Caco-2 (cell line): Measurements from ENCODE around the gene ARL8B. TPM values are rescaled to one million over a fixed set of nuclear protein-coding genes. Genes with fewer than 3 reads are reported as not detected.

ENCODE experiments used
- BruUV-seq: library from RNA; stranded (reverse); fragments of 400-500 nt; replicated peaks from 2 replicates; lab custom pipeline; 2021; lab: Mats Ljungman, UMichigan
- CTCF ChIA-PET: fragments of 300-600 bp; sonication (Branson Sonifier 250); formaldehyde crosslinking; loops from one replicate; lab custom pipeline; 2022; ENCODE audit warnings: antibody characterized with exemption; lab: Charles Lee
- POLR2A ChIA-PET: fragments of 300-600 bp; sonication (Branson Sonifier 250); formaldehyde crosslinking; loops from one replicate; lab custom pipeline; 2022; ENCODE audit warnings: antibody characterized with exemption; lab: Charles Lee
- DNase-seq, 2 experiments: peaks; one replicate each; pipeline versions ENCODE4 v3.0.0 to v3.0.0-alpha.2; 2020 to 2022
- H3K27me3 ChIP-seq: replicated peaks from 2 replicates; pipeline ENCODE4 v1.6.0; 2011; ENCODE audit warnings: low read length; ENCODE audit not compliant: control insufficient read depth, insufficient read depth
- H3K36me3 ChIP-seq: 2 replicates; pipeline ENCODE4 v1.5.1; 2011; ENCODE audit warnings: low read length; ENCODE audit not compliant: control insufficient read depth, insufficient read depth
- H3K4me1 ChIP-seq: fragments of 250-450 bp; sonication (Bioruptor Pico); 2 replicates; pipeline ENCODE4 v1.5.1; 2020; ENCODE audit warnings: mild to moderate bottlenecking
- H3K4me3 ChIP-seq: 2 replicates; pipeline ENCODE4 v1.5.1; 2011; ENCODE audit warnings: low read depth, mild to moderate bottlenecking, control low read depth, low read length
- H3K9me3 ChIP-seq: fragments of 250-450 bp; sonication (Bioruptor Pico); 2 replicates; pipeline ENCODE4 v1.5.1; 2020; ENCODE audit warnings: mild to moderate bottlenecking, moderate library complexity
- H3K27ac Mint-ChIP-seq: one replicate; pipeline ENCODE4 v1.8.0; 2022; ENCODE audit warnings: mixed read lengths; ENCODE audit not compliant: unreplicated experiment
- H3K27me3 Mint-ChIP-seq: one replicate; pipeline ENCODE4 v1.8.0; 2022; ENCODE audit warnings: mixed read lengths; ENCODE audit not compliant: insufficient read depth, unreplicated experiment
- H3K36me3 Mint-ChIP-seq: one replicate; pipeline ENCODE4 v1.8.0; 2022; ENCODE audit warnings: mild to moderate bottlenecking, mixed read lengths; ENCODE audit not compliant: insufficient read depth, unreplicated experiment
- H3K4me1 Mint-ChIP-seq: one replicate; pipeline ENCODE4 v1.8.0; 2022; ENCODE audit warnings: low read depth, mixed read lengths; ENCODE audit not compliant: unreplicated experiment
- H3K4me3 Mint-ChIP-seq: one replicate; pipeline ENCODE4 v1.8.0; 2022; ENCODE audit warnings: mild to moderate bottlenecking, moderate library complexity, mixed read lengths; ENCODE audit not compliant: unreplicated experiment
- H3K9me3 Mint-ChIP-seq: one replicate; pipeline ENCODE4 v1.8.0; 2022; ENCODE audit warnings: mixed read lengths; ENCODE audit not compliant: unreplicated experiment
- intact Hi-C: fragments of 100-400 bp; cut with micrococcal nuclease; formaldehyde crosslinking; loops from one replicate; pipeline ENCODE4 v1.10.0; 2022; ENCODE audit not compliant: unreplicated experiment
- total RNA-seq: library from RNA; stranded (reverse); gene quantifications from 2 replicates; pipeline ENCODE4 v1.2.3, GENCODE V29; 2022
- TF ChIP-seq, protein P1 (sequence below), 2 experiments: fragments of 200-600 bp in 1 of 2; IDR thresholded peaks; 1 replicate in 1 of 2; 2 replicates in 1 of 2; pipeline versions ENCODE4 v1.5.1 to v1.8.0; 2011 to 2022; ENCODE audit warnings: antibody characterized with exemption in 1 of 2, control low read depth in 1 of 2, inconsistent platforms in 1 of 2, low read depth in 1 of 2, low read length in 1 of 2, mild to moderate bottlenecking in 1 of 2, moderate library complexity in 1 of 2; ENCODE audit not compliant: insufficient read depth in 1 of 2, severe bottlenecking in 1 of 2, unreplicated experiment in 1 of 2

ARL8B gene
- total RNA-seq, 1 experiment from 2014 or later = 65.0 TPM

DNA sequence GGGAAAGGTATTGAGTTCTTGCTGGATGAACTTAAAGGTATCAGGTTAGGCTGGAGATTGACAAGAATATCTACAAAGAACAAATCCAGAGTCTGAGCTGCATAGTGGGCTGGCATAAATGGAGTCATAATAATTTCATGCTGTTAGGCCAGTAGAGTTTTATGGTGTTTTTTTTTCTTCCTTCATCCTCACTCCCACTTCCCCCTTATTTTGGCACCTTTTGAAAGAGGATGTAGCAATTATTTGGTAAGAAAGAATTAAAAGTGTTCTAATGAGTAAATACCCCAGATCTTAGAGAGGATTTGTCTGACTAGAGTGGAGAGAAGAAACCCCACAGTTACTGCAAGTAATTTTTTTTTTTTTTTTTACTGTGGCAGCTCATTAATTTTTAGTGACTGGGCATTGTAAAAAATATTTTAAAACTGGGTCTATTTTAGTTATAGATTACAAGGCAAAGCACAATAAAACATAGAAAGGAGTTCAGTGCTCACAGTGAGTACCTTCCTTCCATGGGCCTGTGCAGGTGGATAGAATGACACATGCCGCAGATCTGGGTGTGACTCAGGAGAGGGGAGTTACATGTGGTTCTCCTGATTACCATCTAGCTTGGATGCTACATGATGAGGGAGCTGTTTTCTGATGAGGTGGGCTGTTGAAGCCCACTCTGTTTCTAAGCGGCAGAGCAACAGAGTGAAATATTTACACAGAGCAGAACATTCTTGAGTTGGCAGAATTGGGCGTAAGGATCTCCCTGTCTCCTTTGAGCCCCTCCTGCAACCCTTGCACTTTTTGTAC is 70.7 kb downstream of the ARL8B start:
- no peaks in the 10 kb centered on the region for H3K9me3 ChIP-seq
- no peaks in the 10 kb centered on the region for H3K27me3 Mint-ChIP-seq
- no peaks in the 10 kb centered on the region for H3K9me3 Mint-ChIP-seq
- peaks cover 54% of the 10 kb centered on the region for H3K36me3 Mint-ChIP-seq
- no peaks in the 10 kb centered on the region for H3K27me3 ChIP-seq
- no TSS peak for BruUV-seq
- ChIA-PET POLR2A (no interaction called here), CTCF (interaction anchor here (1.2 kb wide), 1 partner anchor 54 kb away, joined by 3 read pairs; no protein-coding TSS in a partner anchor)
- DNase-seq = no peak
- H3K4me1 ChIP-seq = peaks cover 42% of the 10 kb centered on the region
- H3K4me3 ChIP-seq = no peak overlapping the region
- H3K27ac Mint-ChIP-seq = peak overlapping the region; percentile 48
- intact Hi-C loops = no loop called here
- no peak overlapping the region for H3K4me3 Mint-ChIP-seq
- TF ChIP-seq, protein P1, sequence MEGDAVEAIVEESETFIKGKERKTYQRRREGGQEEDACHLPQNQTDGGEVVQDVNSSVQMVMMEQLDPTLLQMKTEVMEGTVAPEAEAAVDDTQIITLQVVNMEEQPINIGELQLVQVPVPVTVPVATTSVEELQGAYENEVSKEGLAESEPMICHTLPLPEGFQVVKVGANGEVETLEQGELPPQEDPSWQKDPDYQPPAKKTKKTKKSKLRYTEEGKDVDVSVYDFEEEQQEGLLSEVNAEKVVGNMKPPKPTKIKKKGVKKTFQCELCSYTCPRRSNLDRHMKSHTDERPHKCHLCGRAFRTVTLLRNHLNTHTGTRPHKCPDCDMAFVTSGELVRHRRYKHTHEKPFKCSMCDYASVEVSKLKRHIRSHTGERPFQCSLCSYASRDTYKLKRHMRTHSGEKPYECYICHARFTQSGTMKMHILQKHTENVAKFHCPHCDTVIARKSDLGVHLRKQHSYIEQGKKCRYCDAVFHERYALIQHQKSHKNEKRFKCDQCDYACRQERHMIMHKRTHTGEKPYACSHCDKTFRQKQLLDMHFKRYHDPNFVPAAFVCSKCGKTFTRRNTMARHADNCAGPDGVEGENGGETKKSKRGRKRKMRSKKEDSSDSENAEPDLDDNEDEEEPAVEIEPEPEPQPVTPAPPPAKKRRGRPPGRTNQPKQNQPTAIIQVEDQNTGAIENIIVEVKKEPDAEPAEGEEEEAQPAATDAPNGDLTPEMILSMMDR (IDR thresholded peaks at IDR 0.05; ENCODE audit: insufficient read depth in 1 of 2, low read depth in 1 of 2, low read length in 1 of 2, severe bottlenecking in 1 of 2, unreplicated experiment in 1 of 2) = no peak
- no peaks in the 10 kb centered on the region; the same call in 1 of the 2 replicates for H3K36me3 ChIP-seq
- H3K4me1 Mint-ChIP-seq = peaks cover 42% of the 10 kb centered on the region

DNA sequence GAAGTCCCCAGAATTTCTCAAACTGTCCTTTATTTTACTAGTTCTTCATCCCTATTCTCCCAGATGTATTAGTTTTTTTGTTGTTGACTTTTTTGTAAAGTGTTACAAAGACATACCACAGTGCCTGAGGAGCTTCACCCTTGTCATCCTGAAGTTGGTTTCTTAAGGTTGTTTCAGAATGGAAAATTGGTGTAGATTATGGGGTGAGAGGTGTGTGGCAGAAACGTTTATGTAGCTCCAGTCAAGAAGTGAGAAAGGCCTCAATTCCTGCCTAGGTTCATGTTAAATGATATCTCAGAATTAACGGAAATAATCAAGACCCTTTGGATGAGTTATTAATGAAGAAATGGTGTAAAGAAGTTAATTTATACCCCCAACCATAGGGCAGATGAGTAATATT is 72.2 kb downstream of the ARL8B start:
- ChIA-PET CTCF (no interaction called here), POLR2A (no interaction called here)
- no peaks in the 10 kb centered on the region for H3K27me3 Mint-ChIP-seq
- intact Hi-C loops = no loop called here
- Histone ChIP-seq H3K4me3 (no peak overlapping the region), H3K27me3 (no peaks in the 10 kb centered on the region), H3K36me3 (no peaks in the 10 kb centered on the region; the same call in 1 of the 2 replicates), H3K4me1 (peaks cover 36% of the 10 kb centered on the region), H3K9me3 (no peaks in the 10 kb centered on the region)
- BruUV-seq = no TSS peak
- peaks cover 59% of the 10 kb centered on the region for H3K36me3 Mint-ChIP-seq
- no peak overlapping the region for H3K4me3 Mint-ChIP-seq
- no peak for DNase-seq
- H3K4me1 Mint-ChIP-seq = peaks cover 43% of the 10 kb centered on the region
- H3K9me3 Mint-ChIP-seq = no peaks in the 10 kb centered on the region
- TF ChIP-seq, protein P1 (IDR thresholded peaks at IDR 0.05; ENCODE audit: insufficient read depth in 1 of 2, low read depth in 1 of 2, low read length in 1 of 2, severe bottlenecking in 1 of 2, unreplicated experiment in 1 of 2) = no peak
- H3K27ac Mint-ChIP-seq = peak overlapping the region; percentile 36

DNA sequence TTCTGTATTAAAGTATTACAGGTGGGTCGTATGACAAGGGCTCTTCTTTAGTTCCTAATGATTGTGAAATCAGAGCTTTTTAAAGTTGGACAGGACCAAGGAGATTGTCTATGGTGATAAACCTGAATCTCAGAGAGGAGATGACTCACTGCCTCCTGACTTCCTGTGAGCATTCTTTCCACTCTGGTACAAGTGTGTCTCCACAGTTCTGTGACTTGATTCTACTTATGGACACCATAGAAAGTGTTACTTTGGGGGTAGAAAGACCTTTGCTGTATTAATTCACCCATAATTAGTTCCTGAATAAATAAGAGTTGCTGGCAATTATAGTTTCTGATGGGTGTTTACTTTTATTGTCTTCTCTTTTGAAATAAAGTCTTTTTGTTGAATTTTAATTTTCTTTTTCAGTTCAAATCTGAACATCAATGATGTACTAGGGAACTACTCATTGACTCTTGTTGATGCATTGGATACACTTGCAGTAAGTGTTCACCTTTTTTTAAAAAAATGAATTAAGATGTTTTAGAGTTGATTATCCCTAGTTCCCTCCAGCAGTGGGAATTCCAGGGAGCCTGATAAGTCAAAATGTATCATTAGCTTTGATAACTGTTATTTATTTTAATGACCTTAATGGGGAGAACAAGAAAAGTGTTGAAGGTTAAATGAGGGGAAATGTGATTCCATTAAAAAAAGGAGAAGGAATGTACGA is 72.9 kb downstream of the ARL8B start:
- Histone ChIP-seq H3K36me3 (no peaks in the 10 kb centered on the region; the same call in 1 of the 2 replicates), H3K4me1 (peaks cover 36% of the 10 kb centered on the region), H3K9me3 (no peaks in the 10 kb centered on the region), H3K27me3 (no peaks in the 10 kb centered on the region), H3K4me3 (no peak overlapping the region)
- BruUV-seq = no TSS peak
- Mint-ChIP-seq H3K9me3 (no peaks in the 10 kb centered on the region), H3K36me3 (peaks cover 61% of the 10 kb centered on the region), H3K4me1 (peaks cover 43% of the 10 kb centered on the region), H3K4me3 (no peak overlapping the region), H3K27ac (peak overlapping the region; percentile 36), H3K27me3 (no peaks in the 10 kb centered on the region)
- intact Hi-C loops = no loop called here
- CTCF ChIA-PET = no interaction called here
- TF ChIP-seq, protein P1 (IDR thresholded peaks at IDR 0.05; ENCODE audit: insufficient read depth in 1 of 2, low read depth in 1 of 2, low read length in 1 of 2, severe bottlenecking in 1 of 2, unreplicated experiment in 1 of 2) = no peak
- DNase-seq = peak in 1 of 2 experiments; percentile 23
- POLR2A ChIA-PET = no interaction called here
